Measurements from ENCODE around the gene CFAP298.
"Not testable (repeated sequence)": the region's sequence is repeated elsewhere in the genome, so short reads cannot be mapped to it uniquely, and the experiment has no call there.

Gene CFAP298

DNA sequence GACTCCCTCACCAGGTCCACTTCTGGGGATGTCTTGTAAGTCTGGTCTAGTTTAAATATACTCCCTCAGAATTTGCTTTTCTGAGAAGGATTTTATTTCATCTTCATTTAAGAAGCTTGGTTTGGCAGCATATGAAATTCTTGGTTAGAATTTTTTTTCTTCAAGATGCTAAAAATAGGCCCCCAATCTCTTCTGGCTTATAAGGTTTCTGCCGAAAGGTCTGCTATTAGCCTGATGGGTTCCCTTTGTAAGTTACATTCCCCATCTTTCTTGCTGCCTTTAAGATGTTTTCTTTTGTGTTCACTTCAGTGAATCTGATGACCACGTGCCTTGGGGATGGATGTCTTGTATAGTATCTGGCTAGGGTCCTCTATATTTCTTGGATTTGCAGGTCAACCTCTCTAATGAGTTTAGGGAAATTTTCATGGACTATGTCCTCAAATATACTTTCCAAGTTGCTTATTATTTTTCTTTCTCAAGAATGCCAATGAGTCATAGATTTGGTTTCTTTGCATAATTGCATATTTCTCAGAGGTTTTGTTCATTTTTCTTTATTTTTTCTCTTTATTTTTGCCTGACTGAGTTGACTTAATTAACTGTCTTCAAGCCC, 46.2 kb downstream of the CFAP298 start:
- DNase-seq, result no peak

DNA sequence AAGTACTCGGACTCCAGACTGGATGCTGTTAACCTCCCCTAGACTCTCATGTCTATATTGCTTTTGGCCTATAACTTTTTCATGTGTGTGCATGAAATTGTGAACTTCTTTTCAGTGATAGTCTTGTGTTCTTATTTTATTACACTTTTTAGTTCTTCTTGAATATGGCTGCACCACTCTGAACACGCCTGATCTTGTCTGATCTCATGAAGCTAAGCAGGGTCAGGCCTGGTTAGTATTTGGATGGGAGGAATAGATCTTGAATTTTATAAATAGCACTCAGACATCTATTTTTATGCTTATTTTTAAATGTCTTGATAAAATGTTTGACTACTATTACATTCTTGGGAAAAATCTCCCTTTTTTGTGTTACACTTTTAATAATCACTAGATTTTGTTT, 49.3 kb downstream of the CFAP298 start:
- no peak for DNase-seq

DNA sequence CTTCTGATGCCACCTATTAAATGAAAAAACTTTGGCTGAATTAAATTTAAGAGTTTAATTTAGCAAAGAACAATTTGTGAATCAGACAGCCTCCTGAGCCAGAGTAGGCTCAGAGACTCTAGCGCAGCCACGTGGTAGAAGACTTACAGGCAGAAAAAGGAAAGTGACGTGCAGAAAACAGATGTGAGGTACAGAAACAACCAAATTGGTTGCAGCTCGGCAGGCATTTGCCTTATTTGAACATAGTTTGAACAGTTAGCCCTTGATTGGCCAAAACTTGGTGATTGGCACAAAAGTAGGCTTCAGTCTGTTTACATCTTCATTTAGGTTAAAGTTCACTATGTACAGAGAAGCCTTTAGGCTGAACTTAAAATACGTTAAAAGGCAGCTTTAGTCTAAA, 49.8 kb downstream of the CFAP298 start:
- DNase-seq, result no peak

DNA sequence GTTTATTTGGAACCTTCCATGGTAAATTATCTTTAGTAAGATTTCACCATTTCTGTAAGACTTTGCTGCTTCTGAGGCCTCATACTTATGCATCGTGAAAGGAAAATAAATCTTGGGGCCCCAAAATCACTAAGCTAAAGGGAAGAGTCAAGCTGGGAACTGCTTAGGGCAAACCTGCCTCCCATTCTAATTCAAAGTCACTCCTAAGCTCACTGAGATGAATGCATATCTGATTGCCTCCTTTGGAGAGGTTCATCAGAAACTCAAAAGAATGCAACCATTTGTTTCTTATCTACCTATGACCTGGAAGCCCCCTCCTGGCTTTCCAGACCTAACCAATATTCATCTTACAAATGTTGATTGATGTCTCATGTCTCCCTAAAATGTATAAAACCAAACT, 50.7 kb downstream of the CFAP298 start:
- not testable (repeated sequence) for DNase-seq

DNA sequence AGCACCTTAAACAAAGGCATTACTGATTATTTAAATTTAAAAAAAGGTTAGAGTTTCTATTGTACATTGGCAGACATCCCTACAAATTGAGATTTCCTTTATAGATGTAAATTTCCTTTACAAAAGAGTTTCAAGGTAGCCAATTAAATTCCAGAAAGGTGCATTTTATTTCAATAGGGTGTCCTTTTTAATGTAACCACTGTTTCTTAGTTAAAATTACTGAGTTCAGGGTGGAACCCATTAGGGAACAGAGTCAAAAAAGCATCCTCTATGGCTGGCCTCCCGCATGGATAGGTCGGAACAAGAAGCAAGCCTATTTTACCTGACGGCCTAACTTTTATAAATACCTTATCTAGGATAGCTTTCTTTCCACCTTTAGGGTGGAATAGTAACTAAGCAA, 51.3 kb downstream of the CFAP298 start:
- DNase-seq, result no peak

DNA sequence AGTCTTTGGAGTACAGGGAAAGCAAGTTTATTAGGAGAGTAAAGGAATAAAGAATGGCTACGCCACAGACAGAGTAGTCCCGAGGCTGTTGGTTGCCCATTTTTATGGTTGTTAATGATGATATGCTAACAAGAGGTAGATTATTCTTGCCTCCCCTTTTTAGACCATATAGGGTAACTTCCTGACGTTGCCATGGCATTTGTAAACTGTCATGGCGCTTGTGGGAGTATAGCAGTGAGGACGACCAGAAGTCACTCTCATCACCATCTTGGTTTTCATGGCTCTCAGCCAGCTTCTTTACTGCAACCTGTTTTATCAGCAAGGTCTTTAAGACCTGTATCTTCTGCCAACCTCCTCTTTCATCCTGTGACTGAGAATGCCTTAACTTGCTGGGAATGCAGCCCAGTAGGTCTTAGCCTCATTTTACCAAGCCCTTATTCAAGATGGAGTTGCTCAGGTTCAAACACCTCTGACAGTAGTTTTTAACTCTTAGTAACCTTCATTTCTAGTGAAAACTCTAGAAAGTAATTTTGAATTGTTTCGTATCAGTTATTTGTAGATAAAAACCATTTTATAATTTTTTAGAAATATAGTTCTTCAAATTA, 53.1 kb downstream of the CFAP298 start:
- DNase-seq, result no peak

DNA sequence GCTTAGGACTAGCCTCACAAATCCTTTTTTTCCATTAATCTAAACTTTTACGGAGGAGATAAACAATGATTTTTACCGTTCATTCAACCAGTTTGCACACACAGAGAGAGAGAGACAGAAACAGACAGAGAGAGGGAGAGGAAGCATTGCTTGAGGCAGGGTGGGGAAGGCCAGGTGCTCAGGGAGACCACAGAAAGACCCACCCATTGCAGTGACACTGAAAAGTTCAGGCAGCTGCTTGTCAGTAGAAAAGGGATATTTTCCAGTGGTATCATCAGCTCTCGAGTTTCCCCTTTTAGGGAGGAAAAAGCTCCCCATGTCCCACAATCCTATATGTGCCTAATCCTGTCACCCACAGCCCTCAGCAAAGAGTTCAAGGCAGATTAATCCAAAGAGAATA, 54.1 kb downstream of the CFAP298 start:
- DNase-seq, result no peak

DNA sequence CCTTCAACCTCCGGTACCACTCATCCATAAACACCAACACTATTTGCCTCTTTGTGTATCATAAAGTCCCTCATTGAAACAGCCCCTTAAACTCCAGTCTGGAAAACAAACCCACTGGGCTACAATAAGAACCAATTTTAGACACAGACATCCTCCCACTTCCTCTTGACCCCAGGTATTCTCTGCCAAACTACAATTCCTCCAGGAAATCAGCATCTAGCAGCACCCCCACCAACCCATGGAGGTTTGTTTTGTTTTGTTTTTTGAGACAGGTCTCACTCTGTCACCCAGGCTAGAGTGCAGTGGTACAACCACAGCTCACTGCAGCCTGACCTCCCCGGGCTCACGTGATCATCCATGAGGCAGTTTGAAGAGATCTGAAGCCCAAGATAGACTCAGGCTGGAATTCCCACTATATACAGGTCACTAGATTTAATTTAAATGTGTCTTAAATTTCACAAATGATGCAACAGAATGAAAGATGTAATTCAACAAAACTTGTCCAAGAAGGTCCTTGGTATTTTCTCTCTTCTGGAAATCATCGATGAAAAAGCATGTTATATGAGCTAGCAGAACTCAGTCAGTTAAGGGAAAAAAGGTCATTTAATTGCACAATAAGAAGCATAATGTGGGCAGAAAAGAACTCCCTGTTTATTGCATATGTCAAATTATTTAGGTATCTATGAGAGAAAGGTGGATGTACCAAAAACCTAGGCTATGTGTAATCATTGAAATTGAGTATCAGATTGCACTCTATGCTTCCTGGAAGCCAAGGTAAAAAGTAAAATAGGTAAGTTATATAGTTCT, 57.1 kb downstream of the CFAP298 start:
- DNase-seq, result no peak

DNA sequence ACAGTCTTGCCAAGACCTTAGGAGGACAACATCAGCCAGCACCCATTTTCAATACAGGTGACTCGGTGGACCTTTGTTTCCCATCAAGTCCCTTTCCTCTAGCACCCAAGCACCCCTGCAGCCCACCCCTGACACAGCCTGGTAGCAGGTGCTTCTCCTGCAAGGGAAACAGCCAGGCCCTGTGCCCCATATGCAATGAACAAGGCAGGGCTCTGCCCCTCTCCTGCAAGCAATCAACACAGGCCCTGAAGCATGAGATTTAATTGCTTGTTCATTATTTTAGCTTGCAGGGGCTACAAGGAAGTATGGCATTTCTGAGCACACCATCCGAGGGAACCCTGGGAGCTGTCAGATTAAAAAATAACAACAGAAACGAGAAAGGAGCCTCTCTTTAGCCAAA, 62.3 kb downstream of the CFAP298 start:
- no peak for DNase-seq

DNA sequence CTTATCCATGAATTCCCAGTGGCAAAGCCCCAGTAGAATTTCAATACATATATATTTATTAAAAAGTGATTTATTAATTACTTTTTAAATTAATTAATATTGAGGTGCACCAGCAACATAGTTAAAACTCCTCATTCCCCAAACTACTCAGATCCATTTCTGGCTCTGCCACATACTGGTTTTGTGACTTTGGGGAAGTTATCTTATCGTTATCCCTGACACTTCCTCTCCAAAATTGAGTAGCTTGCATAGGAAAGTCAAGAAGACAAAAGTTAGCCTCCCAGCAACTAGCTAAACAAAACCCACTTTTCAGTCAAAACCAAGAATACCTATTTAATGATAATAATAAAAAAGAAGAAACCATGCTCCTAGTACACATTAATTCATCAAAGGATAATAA, 62.7 kb downstream of the CFAP298 start:
- no peak for DNase-seq

Data from NCI-H1417 treated with DMSO at 0.1 percent for 48 hours (cell line).